HepG2 (cell line): ENCODE results near the gene LHFPL2. TPM values are rescaled to one million over a fixed set of nuclear protein-coding genes. Genes with fewer than 3 reads are reported as not detected.
"Not testable (repeated sequence)": the region's sequence is repeated elsewhere in the genome, so short reads cannot be mapped to it uniquely, and the experiment has no call there.

Experiments
- ATAC-seq: fragments of 200-7000 bp; cut with Tn5 transposase; 3 replicates; pipeline ENCODE4 v1.9.1; 2020; ENCODE audit warnings: mild to moderate bottlenecking, moderate library complexity
- BruUV-seq: library from RNA; stranded (reverse); fragments of 400-500 nt; replicated peaks from 2 replicates; lab custom pipeline; 2021; lab: Mats Ljungman, UMichigan
- CTCF ChIA-PET: fragments of 300-600 bp; formaldehyde crosslinking; extraction: SDS; loops from one replicate; lab custom pipeline; 2021; ENCODE audit warnings: low total read pairs, inconsistent platforms, low intra/inter-chr PET ratio; lab: Yijun Ruan, JAX
- POLR2A ChIA-PET: fragments of 350-600 bp; sonication (Branson Sonifier 250); formaldehyde crosslinking; loops from one replicate; lab custom pipeline; 2020; ENCODE audit warnings: antibody characterized with exemption, inconsistent platforms; lab: Yijun Ruan, JAX
- DNase-seq: peaks from one replicate; pipeline ENCODE4 v3.0.0-alpha.2; 2015; ENCODE audit warnings: low spot score
- FAIRE-seq: peaks from 3 replicates; lab custom pipeline; 2011; peaks lifted over from hg19 to GRCh38; lab: Jason Lieb, UNC
- H2AFZ ChIP-seq: one replicate; pipeline ENCODE4 v1.6.1; 2011; ENCODE audit warnings: low read length, inconsistent platforms
- H3K27ac ChIP-seq: fragments of 300-600 bp; 3 replicates; pipeline ENCODE4 v1.8.0; 2011; ENCODE audit warnings: mixed run types, mild to moderate bottlenecking, mixed read lengths, low read length, inconsistent platforms; ENCODE audit not compliant: insufficient read depth; ENCODE audit errors: extremely low read length
- H3K27me3 ChIP-seq, 2 experiments: fragments of 200-600 bp in 1 of 2; 2 replicates in 1 of 2; 3 replicates in 1 of 2; pipeline versions ENCODE4 v1.6.0 to v1.8.0; 2011; ENCODE audit warnings: low read length in 2 of 2, mild to moderate bottlenecking in 2 of 2, moderate library complexity in 2 of 2, inconsistent platforms in 1 of 2; ENCODE audit not compliant: insufficient read depth in 2 of 2, control insufficient read depth in 1 of 2
- H3K36me3 ChIP-seq, 2 experiments: fragments of 200-600 bp in 1 of 2; replicated peaks in 1 of 2; 2 replicates in 1 of 2; 3 replicates in 1 of 2; pipeline versions ENCODE4 v1.5.1 to v1.8.0; 2011; ENCODE audit warnings: low read length in 2 of 2, inconsistent platforms in 1 of 2; ENCODE audit not compliant: insufficient read depth in 2 of 2, control insufficient read depth in 1 of 2
- H3K4me1 ChIP-seq: 2 replicates; pipeline ENCODE4 v1.5.1; 2012; ENCODE audit warnings: low read length, inconsistent platforms; ENCODE audit not compliant: insufficient read depth
- H3K4me2 ChIP-seq: 2 replicates; pipeline ENCODE4 v1.6.0; 2011; ENCODE audit warnings: low read depth, low read length, inconsistent platforms
- H3K4me3 ChIP-seq, 3 experiments: fragments of 200-600 bp in 1 of 3; sonication (generic), shearing (Covaris generic) in 1 of 3; replicated peaks in 1 of 3; 2 replicates each; pipeline ENCODE4 v1.5.1; 2011 to 2016; ENCODE audit warnings: low read length in 3 of 3, inconsistent platforms in 2 of 3, low read depth in 2 of 3, mild to moderate bottlenecking in 2 of 3, control low read depth in 1 of 3, mixed read lengths in 1 of 3; ENCODE audit not compliant: insufficient read depth in 1 of 3
- H3K79me2 ChIP-seq: one replicate; pipeline ENCODE4 v1.6.1; 2011; ENCODE audit warnings: low read length, inconsistent platforms; ENCODE audit not compliant: insufficient read depth
- H3K9ac ChIP-seq: 2 replicates; pipeline ENCODE4 v1.6.0; 2011; ENCODE audit warnings: mild to moderate bottlenecking, low read depth, low read length, inconsistent platforms; ENCODE audit not compliant: insufficient read depth
- H3K9me3 ChIP-seq: 2 replicates; pipeline ENCODE4 v1.5.1; 2012; ENCODE audit warnings: mild to moderate bottlenecking, low read length
- H4K20me1 ChIP-seq: 2 replicates; pipeline ENCODE4 v1.6.0; 2011; ENCODE audit warnings: inconsistent platforms, mild to moderate bottlenecking, low read length, moderate library complexity; ENCODE audit not compliant: insufficient read depth
- KAT8 ChIP-seq: IDR thresholded peaks from 2 replicates; pipeline ENCODE4 v1.6.1; 2016; ENCODE audit warnings: missing genetic modification reagents, missing compliant biosample characterization
- RFXANK ChIP-seq: IDR thresholded peaks from 2 replicates; pipeline ENCODE4 v1.6.1; 2016
- SNRNP70 ChIP-seq: fragments of 200-400 bp; formaldehyde crosslinking; IDR thresholded peaks from 2 replicates; pipeline ENCODE4 v1.6.1; 2017; ENCODE audit warnings: mild to moderate bottlenecking, low read depth, low read length, moderate library complexity
- SOX6 ChIP-seq, 2 experiments: fragments of 450-650 bp in 1 of 2; sonication (generic) in 1 of 2; formaldehyde crosslinking in 1 of 2; IDR thresholded peaks; 2 replicates each; pipeline versions ENCODE4 v1.4.0 to v1.6.1; 2017 to 2020; ENCODE audit warnings: antibody characterized with exemption in 1 of 2, mild to moderate bottlenecking in 1 of 2, missing genetic modification reagents in 1 of 2
- SRSF1 ChIP-seq: fragments of 200-400 bp; formaldehyde crosslinking; optimal IDR thresholded peaks from 2 replicates; pipeline ENCODE3; 2017; ENCODE audit warnings: mild to moderate bottlenecking, low read depth, low read length, moderate library complexity
- ZNF451 ChIP-seq: sonication (generic); formaldehyde crosslinking; IDR thresholded peaks from 2 replicates; pipeline ENCODE4 v1.5.0; 2020; ENCODE audit warnings: mild to moderate bottlenecking, missing genetic modification reagents
- ZNF780A ChIP-seq: sonication (generic); formaldehyde crosslinking; IDR thresholded peaks from 2 replicates; pipeline ENCODE4 v1.8.0; 2022; ENCODE audit warnings: mild to moderate bottlenecking, missing genetic modification reagents, moderate library complexity
- WGBS: methylation state at CpG from one replicate; pipeline ENCODE4 v1.1.6; 2017; ENCODE audit warnings: low lambda C conversion rate; 5-methylcytosine and 5-hydroxymethylcytosine counted together
- in situ Hi-C: cut with HindIII; loops from 2 replicates; pipeline ENCODE4 v1.10.0; 2017; ENCODE audit warnings: low pct_unique_long_range_greater_than_20kb; ENCODE audit not compliant: extremely low pct_ligation_motif_present
- intact Hi-C: fragments of 100-400 bp; cut with micrococcal nuclease; formaldehyde crosslinking; loops from one replicate; pipeline ENCODE4 v1.10.0; 2022; ENCODE audit not compliant: unreplicated experiment
- polyA plus RNA-seq, 8 experiments: library from polyadenylated mRNA; depleted of rRNA in 3 of 8; stranded (reverse) in 7 of 8; unstranded in 1 of 8; fragments of >200 nt; fragmentation: Illumina TruSeq in 4 of 8; extraction: Trizol in 4 of 8; gene quantifications; 2 replicates each; pipeline versions ENCODE4 v1.2.1 to v1.2.3, GENCODE V29; 2011 to 2016; ENCODE audit warnings: low read depth in 4 of 8, missing spikeins in 1 of 8, mixed read lengths in 1 of 8; ENCODE audit not compliant: insufficient read depth in 1 of 8
- total RNA-seq, 5 experiments: library from RNA; depleted of rRNA; stranded (reverse); fragments of >200 nt; fragmentation: Illumina TruSeq; extraction: Trizol; gene quantifications; 2 replicates each; pipeline ENCODE4 v1.2.3, GENCODE V29; 2016; ENCODE audit warnings: low read depth in 1 of 5
- TF ChIP-seq, protein P1 (sequence below): IDR thresholded peaks from 2 replicates; pipeline ENCODE4 v1.6.1; 2018; ENCODE audit warnings: missing genetic modification reagents

Gene LHFPL2
- total and polyA plus RNA-seq, 2 of the 13 experiments (the other 11 are each of a cell fraction or from before 2014, with no cell fraction given) = 6.0 to 20.0 TPM

DNA sequence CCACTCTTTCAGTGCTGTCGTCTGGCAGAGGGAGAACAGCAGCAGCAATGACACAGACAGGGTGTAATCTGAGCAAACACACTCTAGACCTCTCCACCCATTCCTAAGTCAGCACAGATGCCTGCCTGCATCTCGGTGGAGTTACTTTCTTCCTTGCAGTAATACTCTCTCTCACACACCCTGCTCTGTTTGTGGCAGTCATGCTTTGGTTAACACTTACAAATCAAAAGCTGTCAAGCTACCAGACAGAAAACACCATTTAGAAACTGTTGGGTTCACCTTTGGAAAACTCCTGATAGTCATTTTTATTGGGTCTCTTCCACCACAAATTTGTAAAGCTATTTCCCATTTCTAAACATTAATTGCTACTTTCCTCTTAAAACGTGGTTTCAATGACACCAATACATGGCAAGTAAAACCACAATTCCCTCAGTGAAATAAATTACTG is 27.3 kb downstream of the LHFPL2 start:
- Histone ChIP-seq H3K36me3 (peaks cover 8 to 26% of the 10 kb centered on the region in 2 experiments), H3K9me3 (no peaks in the 10 kb centered on the region), H3K79me2 (peaks cover 21% of the 10 kb centered on the region), H3K4me2 (no peak overlapping the region)
- ChIA-PET CTCF (no interaction called here), POLR2A (no interaction called here)
- in situ Hi-C loops = no loop called here
- FAIRE-seq = peak; percentile 15
- TF ChIP-seq SNRNP70 = no peak
- no peak for TF ChIP-seq ZNF451
- TF ChIP-seq, protein P1, sequence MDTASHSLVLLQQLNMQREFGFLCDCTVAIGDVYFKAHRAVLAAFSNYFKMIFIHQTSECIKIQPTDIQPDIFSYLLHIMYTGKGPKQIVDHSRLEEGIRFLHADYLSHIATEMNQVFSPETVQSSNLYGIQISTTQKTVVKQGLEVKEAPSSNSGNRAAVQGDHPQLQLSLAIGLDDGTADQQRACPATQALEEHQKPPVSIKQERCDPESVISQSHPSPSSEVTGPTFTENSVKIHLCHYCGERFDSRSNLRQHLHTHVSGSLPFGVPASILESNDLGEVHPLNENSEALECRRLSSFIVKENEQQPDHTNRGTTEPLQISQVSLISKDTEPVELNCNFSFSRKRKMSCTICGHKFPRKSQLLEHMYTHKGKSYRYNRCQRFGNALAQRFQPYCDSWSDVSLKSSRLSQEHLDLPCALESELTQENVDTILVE (CRISPR knock-in tag) = no peak
- TF ChIP-seq SRSF1 = no peak
- TF ChIP-seq RFXANK (CRISPR knock-in tag) = no peak
- TF ChIP-seq SOX6 (IDR thresholded peaks at IDR 0.05) = no peak
- TF ChIP-seq SOX6 (CRISPR knock-in tag; IDR thresholded peaks at IDR 0.05) = no peak
- TF ChIP-seq KAT8 (CRISPR knock-in tag) = no peak
- TF ChIP-seq ZNF780A (CRISPR knock-in tag) = no peak
- TF ChIP-seq, all 625 proteins: peak for 0
- Histone ChIP-seq H3K4me1 (peaks cover 46% of the 10 kb centered on the region), H4K20me1 (no peaks in the 10 kb centered on the region), H3K4me3 (no peak overlapping the region), H3K9ac (no peak overlapping the region), H3K27me3 (no peaks in the 10 kb centered on the region), H3K27ac (no peak overlapping the region), H2AFZ (no peak overlapping the region)
- no TSS peak for BruUV-seq
- no peak for ATAC-seq
- WGBS = 44% methylated on average over 3 of the region's 3 CpGs
- intact Hi-C loops = loop anchor here (5.0 kb wide), 2 partner anchors 64 to 84 kb away; no protein-coding TSS in a partner anchor
- DNase-seq = no peak

DNA sequence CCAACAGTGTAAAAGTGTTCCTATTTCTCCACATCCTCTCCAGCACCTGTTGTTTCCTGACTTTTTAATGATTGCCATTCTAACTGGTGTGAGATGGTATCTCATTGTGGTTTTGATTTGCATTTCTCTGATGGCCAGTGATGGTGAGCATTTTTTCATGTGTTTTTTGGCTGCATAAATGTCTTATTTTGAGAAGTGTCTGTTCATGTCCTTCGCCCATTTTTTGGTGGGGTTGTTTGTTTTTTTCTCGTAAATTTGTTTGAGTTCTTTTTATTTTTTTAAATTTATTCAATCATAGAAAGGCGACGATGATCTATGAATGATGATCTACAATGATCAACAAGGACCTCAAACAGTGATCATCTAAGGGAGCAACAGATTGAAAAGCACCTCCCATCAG is 28.5 kb downstream of the LHFPL2 start:
- Histone ChIP-seq H3K36me3 (peaks cover 5 to 15% of the 10 kb centered on the region in 2 experiments), H3K4me1 (peaks cover 49% of the 10 kb centered on the region), H3K79me2 (peaks cover 14% of the 10 kb centered on the region)
- intact Hi-C loops = loop anchor here (5.0 kb wide), 2 partner anchors 63 to 83 kb away; no protein-coding TSS in a partner anchor
- H3K4me3 ChIP-seq, H3K27ac ChIP-seq, H2AFZ ChIP-seq, H4K20me1 ChIP-seq, in situ Hi-C loops, H3K9me3 ChIP-seq, H3K27me3 ChIP-seq, DNase-seq, H3K9ac ChIP-seq, BruUV-seq, H3K4me2 ChIP-seq, CTCF ChIA-PET, ATAC-seq, FAIRE-seq, POLR2A ChIA-PET: not testable (repeated sequence)
- 96% methylated on average over 4 of the region's 4 CpGs for WGBS
